GM12878 (cell line): ENCODE data around the gene ZSWIM5. TPM values are rescaled to one million over a fixed set of nuclear protein-coding genes. Genes with fewer than 3 reads are reported as not detected.
"Not testable (repeated sequence)": the region's sequence is repeated elsewhere in the genome, so short reads cannot be mapped to it uniquely, and the experiment has no call there.

Source experiments
- ATAC-seq: fragments of 200-7000 bp; cut with Tn5 transposase; 3 replicates; pipeline ENCODE4 v1.9.1; 2020; ENCODE audit warnings: mild to moderate bottlenecking, moderate library complexity
- BruUV-seq: library from RNA; stranded (reverse); fragments of 400-500 nt; replicated peaks from 2 replicates; lab custom pipeline; 2021; lab: Mats Ljungman, UMichigan
- CTCF ChIA-PET: fragments of 300-600 bp; sonication (Branson Sonifier 250); formaldehyde crosslinking; extraction: SDS; loops from one replicate; lab custom pipeline; 2021; ENCODE audit warnings: inconsistent platforms; lab: Yijun Ruan, JAX
- POLR2A ChIA-PET: fragments of 350-600 bp; formaldehyde crosslinking; extraction: SDS; loops from one replicate; lab custom pipeline; 2021; ENCODE audit warnings: inconsistent platforms; lab: Charles Lee
- RAD21 ChIA-PET: fragments of 300-600 bp; sonication (Branson Sonifier 250); formaldehyde crosslinking; loops from one replicate; lab custom pipeline; 2023; ENCODE audit warnings: antibody characterized with exemption; ENCODE audit not compliant: unreplicated experiment; lab: Charles Lee
- SMC1A ChIA-PET: fragments of 300-600 bp; sonication (Branson Sonifier 250); formaldehyde crosslinking; loops from one replicate; lab custom pipeline; 2023; ENCODE audit not compliant: unreplicated experiment, uncharacterized antibody; lab: Charles Lee
- DNase-seq: peaks from one replicate; pipeline ENCODE4 v3.0.0-alpha.2; 2011; ENCODE audit warnings: low read depth, low spot score
- FAIRE-seq: peaks from 3 replicates; lab custom pipeline; 2011; peaks lifted over from hg19 to GRCh38; lab: Jason Lieb, UNC
- H2AFZ ChIP-seq: 2 replicates; pipeline ENCODE4 v1.6.0; 2011; ENCODE audit warnings: low read depth, low read length, control low read depth; ENCODE audit not compliant: control insufficient read depth
- H3K27ac ChIP-seq: 2 replicates; pipeline ENCODE4 v1.5.1; 2011; ENCODE audit warnings: control low read depth; ENCODE audit not compliant: control insufficient read depth, insufficient read depth
- H3K27me3 ChIP-seq, 2 experiments: replicated peaks in 1 of 2; 2 replicates each; pipeline versions ENCODE4 v1.6.0 to v1.6.1; 2011; ENCODE audit warnings: low read length in 1 of 2; ENCODE audit not compliant: control insufficient read depth in 2 of 2, insufficient read depth in 2 of 2
- H3K36me3 ChIP-seq, 2 experiments: 2 replicates each; pipeline ENCODE4 v1.5.1; 2011; ENCODE audit warnings: low read length in 1 of 2; ENCODE audit not compliant: control insufficient read depth in 2 of 2, insufficient read depth in 2 of 2
- H3K4me1 ChIP-seq: 2 replicates; pipeline ENCODE4 v1.6.1; 2011; ENCODE audit warnings: mild to moderate bottlenecking, low read length, moderate library complexity, mixed read lengths; ENCODE audit not compliant: control insufficient read depth, insufficient read depth
- H3K4me2 ChIP-seq: 2 replicates; pipeline ENCODE4 v1.6.0; 2011; ENCODE audit warnings: control low read depth; ENCODE audit not compliant: control insufficient read depth, insufficient read depth
- H3K4me3 ChIP-seq: fragments of 200-600 bp; sonication (generic); 2 replicates; pipeline ENCODE4 v1.5.1; 2016
- H3K79me2 ChIP-seq: 2 replicates; pipeline ENCODE4 v1.6.0; 2011; ENCODE audit warnings: low read length; ENCODE audit not compliant: control insufficient read depth, insufficient read depth
- H3K9ac ChIP-seq: 2 replicates; pipeline ENCODE4 v1.8.0; 2011; ENCODE audit warnings: low read length, control low read depth, mixed read lengths; ENCODE audit not compliant: control insufficient read depth, insufficient read depth
- H3K9me3 ChIP-seq: replicated peaks from 3 replicates; pipeline ENCODE4 v1.5.1; 2011; ENCODE audit warnings: mild to moderate bottlenecking, low read length; ENCODE audit not compliant: control insufficient read depth, insufficient read depth
- H4K20me1 ChIP-seq: 2 replicates; pipeline ENCODE4 v1.6.0; 2011; ENCODE audit not compliant: control insufficient read depth, insufficient read depth
- BMI1 ChIP-seq: fragments of 450-650 bp; IDR thresholded peaks from 2 replicates; pipeline ENCODE4 v1.6.1; 2016; ENCODE audit warnings: mild to moderate bottlenecking, moderate library complexity, borderline replicate concordance
- BRCA1 ChIP-seq: IDR thresholded peaks from 2 replicates; pipeline ENCODE4 v1.6.1; 2011; ENCODE audit warnings: low read depth, low read length, improper control_type of control experiment
- CHD2 ChIP-seq: IDR thresholded peaks from 2 replicates; pipeline ENCODE4 v1.6.1; 2011; ENCODE audit warnings: low read depth, low read length, improper control_type of control experiment, borderline replicate concordance
- IKZF1 ChIP-seq: fragments of 450-650 bp; conservative IDR thresholded peaks from 2 replicates; pipeline ENCODE4 v1.6.1; 2017; ENCODE audit warnings: antibody characterized with exemption, mild to moderate bottlenecking
- POLR2AphosphoS2 ChIP-seq: IDR thresholded peaks from 2 replicates; pipeline ENCODE4 v1.6.1; 2011; ENCODE audit warnings: low read depth, mild to moderate bottlenecking, low read length, improper control_type of control experiment, moderate library complexity
- ZNF24 ChIP-seq: fragments of 450-650 bp; IDR thresholded peaks from 2 replicates; pipeline ENCODE4 v1.6.1; 2017; ENCODE audit warnings: antibody characterized with exemption, mild to moderate bottlenecking
- WGBS: methylation state at CpG from one replicate; pipeline ENCODE4 v1.1.6; 2016; ENCODE audit warnings: low lambda C conversion rate; ENCODE audit not compliant: insufficient replicate concordance, insufficient coverage; ENCODE audit errors: missing lambda C conversion rate; 5-methylcytosine and 5-hydroxymethylcytosine counted together
- in situ Hi-C: fragments of 300-500 bp; cut with MboI; formaldehyde crosslinking; loops from 9 replicates; pipeline ENCODE4 v1.14.3; 2018; ENCODE audit warnings: mixed read lengths
- intact Hi-C: fragments of 100-400 bp; cut with micrococcal nuclease; formaldehyde crosslinking; loops from one replicate; pipeline ENCODE4 v1.14.2; 2022; ENCODE audit not compliant: unreplicated experiment
- polyA plus RNA-seq, 11 experiments: library from polyadenylated mRNA; depleted of rRNA in 4 of 11; unstranded in 6 of 11; stranded (reverse) in 5 of 11; fragments of >200 nt; fragmentation: Nextera tagmentation in 4 of 11; fragmentation: Illumina TruSeq in 1 of 11; extraction: Ambion mirVana in 4 of 11; extraction: Trizol in 1 of 11; gene quantifications; 1 replicate in 1 of 11; 2 replicates in 10 of 11; pipeline versions ENCODE4 v1.2.1 to v1.2.3, GENCODE V29; 2011 to 2016; ENCODE audit warnings: inconsistent platforms in 2 of 11, missing spikeins in 2 of 11, low read depth in 1 of 11
- total RNA-seq, 4 experiments: library from RNA; depleted of rRNA in 3 of 4; stranded (reverse); fragments of >200 nt in 3 of 4; fragmentation: Illumina TruSeq in 1 of 4; extraction: Trizol in 1 of 4; gene quantifications; 2 replicates each; pipeline versions ENCODE4 v1.2.1 to v1.2.3, GENCODE V29; 2013 to 2021

Gene ZSWIM5
- total and polyA plus RNA-seq, 10 of the 15 experiments (the other 5 are each of a cell fraction or from before 2014, with no cell fraction given), result 0.07 to 0.97 (median 0.34) TPM; not detected in 1

GRCh38 chr1:45002650-45003645, 203.5 kb downstream of the ZSWIM5 start:
- Histone ChIP-seq H3K9ac (no peak overlapping the region), H3K4me1 (no peaks in the 10 kb centered on the region), H3K27me3 (no peaks in the 10 kb centered on the region), H3K27ac (no peak overlapping the region), H3K9me3 (no peaks in the 10 kb centered on the region)
- no peak for ATAC-seq
- intact Hi-C loops (no loop called here), in situ Hi-C loops (no loop called here)
- FAIRE-seq, result no peak
- 81% methylated on average over 17 of the region's 17 CpGs for WGBS
- ChIA-PET SMC1A (interaction anchor here (0.6 kb wide), 1 partner anchor 61 kb away, joined by 3 read pairs; no protein-coding TSS in a partner anchor), CTCF (interaction anchor here (0.9 to 1.3 kb wide), 3 partner anchors 12 to 297 kb away, joined by 3 to 4 read pairs (median 3); no protein-coding TSS in a partner anchor)
- TF ChIP-seq IKZF1 (no peak), CHD2 (no peak), BRCA1 (no peak), POLR2AphosphoS2 (no peak), ZNF24 (no peak), BMI1 (no peak)
- TF ChIP-seq, all 136 proteins: peak for 0
- H3K4me2 ChIP-seq, result no peak overlapping the region
- no peaks in the 10 kb centered on the region for H4K20me1 ChIP-seq
- DNase-seq, result no peak
- ChIA-PET POLR2A (interaction anchor here (0.5 kb wide), 1 partner anchor 138 kb away, joined by 6 read pairs; no protein-coding TSS in a partner anchor), RAD21 (interaction anchor here (0.6 to 0.8 kb wide), 2 partner anchors 8 to 10 kb away, joined by 3 read pairs; partner anchors contain the start of gene HECTD3)
- BruUV-seq, result no TSS peak
- no peaks in the 10 kb centered on the region for H3K79me2 ChIP-seq
- H2AFZ ChIP-seq, result no peak overlapping the region
- peaks cover 15 to 16% of the 10 kb centered on the region in 2 experiments for H3K36me3 ChIP-seq
- no peak overlapping the region for H3K4me3 ChIP-seq

DNA sequence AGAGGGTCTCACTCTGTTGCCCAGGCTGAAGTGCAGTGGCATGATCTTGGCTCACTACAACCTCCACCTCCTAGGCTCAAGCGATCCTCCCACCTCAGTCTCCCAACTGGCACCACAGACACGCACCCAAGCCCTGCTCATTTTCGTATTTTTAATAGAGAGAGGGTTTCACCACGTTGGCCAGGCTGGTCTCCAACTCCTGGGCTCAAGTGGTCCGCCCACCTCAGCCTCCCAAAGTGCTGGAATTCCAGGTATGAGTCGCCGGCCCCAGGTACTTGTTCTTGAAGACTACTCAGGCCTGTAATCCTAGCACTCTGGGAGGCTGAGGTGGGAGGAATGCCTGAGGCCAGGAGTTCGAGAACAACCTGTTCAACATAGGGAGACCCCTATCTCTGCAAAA, 204.8 kb downstream of the ZSWIM5 start:
- H2AFZ ChIP-seq, H3K27ac ChIP-seq, H3K9ac ChIP-seq, H3K27me3 ChIP-seq, H3K4me3 ChIP-seq, BruUV-seq, ATAC-seq, H3K9me3 ChIP-seq, H4K20me1 ChIP-seq, POLR2A ChIA-PET, intact Hi-C loops, RAD21 ChIA-PET, SMC1A ChIA-PET, DNase-seq, H3K4me2 ChIP-seq, H3K4me1 ChIP-seq, in situ Hi-C loops, FAIRE-seq, H3K79me2 ChIP-seq: not testable (repeated sequence)
- peaks cover 5 to 13% of the 10 kb centered on the region in 2 experiments; a peak in 3 of 4 replicates for H3K36me3 ChIP-seq
- 85% methylated on average over 8 of the region's 8 CpGs for WGBS
- CTCF ChIA-PET, result interaction anchor here (1.0 to 1.3 kb wide), 2 partner anchors 11 to 300 kb away, joined by 3 to 4 read pairs; no protein-coding TSS in a partner anchor
